GM18526 (cell line): Measurements from ENCODE around the gene TNFRSF13B.

Experiments used
- POLR2A ChIP-seq: IDR thresholded peaks from 3 replicates; pipeline ENCODE4 v1.6.1; 2011; ENCODE audit not compliant: insufficient read length; ENCODE audit errors: extremely low read depth

TNFRSF13B gene

GRCh38 chr17:16930571-16931317 is 41.2 kb downstream of the TNFRSF13B start:
- no peak for TF ChIP-seq POLR2A

GRCh38 chr17:16929757-16930520 is 42.0 kb downstream of the TNFRSF13B start:
- TF ChIP-seq POLR2A: no peak

GRCh38 chr17:16929035-16929680 is 42.8 kb downstream of the TNFRSF13B start:
- TF ChIP-seq POLR2A: no peak

- no peak for TF ChIP-seq POLR2A
Measured at GRCh38 chr17:16928406-16929034, 43.4 kb downstream of the TNFRSF13B start.

GRCh38 chr17:16927641-16928321 is 44.1 kb downstream of the TNFRSF13B start:
- no peak for TF ChIP-seq POLR2A

- no peak for TF ChIP-seq POLR2A
Measured at GRCh38 chr17:16926571-16927451, 45.1 kb downstream of the TNFRSF13B start.

GRCh38 chr17:16926061-16926511 is 45.8 kb downstream of the TNFRSF13B start:
- TF ChIP-seq POLR2A: no peak

- no peak for TF ChIP-seq POLR2A
Measured at GRCh38 chr17:16925461-16926060, 46.4 kb downstream of the TNFRSF13B start.

- TF ChIP-seq POLR2A: no peak
Measured at GRCh38 chr17:16924696-16925440, 47.0 kb downstream of the TNFRSF13B start.

GRCh38 chr17:16923904-16924695 is 47.8 kb downstream of the TNFRSF13B start:
- TF ChIP-seq POLR2A: no peak

- TF ChIP-seq POLR2A: no peak
Measured at GRCh38 chr17:16923097-16923903, 48.6 kb downstream of the TNFRSF13B start.

GRCh38 chr17:16922386-16923096 is 49.4 kb downstream of the TNFRSF13B start:
- TF ChIP-seq POLR2A: no peak
